Adrenal gland (tissue), 19 donors: ENCODE results near the gene MEI4. TPM values are rescaled to one million over a fixed set of nuclear protein-coding genes. Genes with fewer than 3 reads are reported as not detected.

Experiments used
- DNase-seq, 7 donors: peaks; one replicate each; pipeline ENCODE4 v3.0.0-alpha.2; 2019 to 2020
- H3K27ac ChIP-seq, 5 donors: fragments of 200-600 bp; sonication (generic) in 4 of 5; 1 replicate in 3 of 5; 2 replicates in 2 of 5; pipeline versions ENCODE4 v1.5.1 to v1.8.0; 2016 to 2020; ENCODE audit warnings: mild to moderate bottlenecking in 1 of 5
- H3K27me3 ChIP-seq: fragments of 200-600 bp; 2 replicates; pipeline ENCODE4 v1.8.0; 2021
- H3K36me3 ChIP-seq, 2 donors: fragments of 200-600 bp; replicated peaks in 1 of 2; 1 replicate in 1 of 2; 2 replicates in 1 of 2; pipeline versions ENCODE4 v1.5.1 to v1.8.0; 2018 to 2022
- H3K4me1 ChIP-seq, 2 donors: fragments of 200-600 bp; replicated peaks in 1 of 2; 1 replicate in 1 of 2; 2 replicates in 1 of 2; pipeline versions ENCODE4 v1.5.1 to v1.8.0; 2018 to 2021
- H3K4me3 ChIP-seq, 4 donors: fragments of 200-600 bp; sonication (generic) in 3 of 4; one replicate each; pipeline ENCODE4 v1.5.1; 2016 to 2018
- H3K9me3 ChIP-seq, 3 donors: fragments of 200-600 bp; sonication (generic) in 1 of 3; replicated peaks in 1 of 3; 1 replicate in 2 of 3; 2 replicates in 1 of 3; pipeline versions ENCODE4 v1.5.1 to v1.8.0; 2016 to 2021
- POLR2A ChIP-seq, 2 donors: fragments of 450-650 bp; IDR thresholded peaks; one replicate each; pipeline ENCODE4 v1.6.1; 2017; ENCODE audit warnings: antibody characterized with exemption in 2 of 2, mild to moderate bottlenecking in 2 of 2, moderate library complexity in 1 of 2
- WGBS, 4 donors: extraction: QIAGEN DNeasy Blood & Tissue Kit in 2 of 4; methylation state at CpG; one replicate each; pipeline versions ENCODE4 v1.1.5 to v1.1.7; 2013 to 2017; 5-methylcytosine and 5-hydroxymethylcytosine counted together
- intact Hi-C, 2 donors: fragments of 100-400 bp; cut with DNase I; formaldehyde crosslinking; loops; one replicate each; pipeline versions ENCODE4 v1.14.1 to v1.15.0; 2022 to 2023
- long read RNA-seq, 10 donors: library from polyadenylated mRNA in 3 of 10; unstranded in 2 of 10; stranded (forward) in 1 of 10; transcript quantifications; one replicate each; pipeline ENCODE4 v2.0.0 and lab custom pipeline, GENCODE V29; 2021 to 2026
- polyA plus RNA-seq, 3 donors: library from polyadenylated mRNA; stranded (reverse); fragments of 200-250 nt in 2 of 3; fragments of 350-450 nt in 1 of 3; fragmentation: Illumina TruSeq in 1 of 3; extraction: RNeasy Lipid Tissue Mini Kit (QIAGEN cat#74804) in 1 of 3; gene quantifications; one replicate each; pipeline ENCODE4 v1.2.3, GENCODE V29; 2013 to 2014
- total RNA-seq, 9 donors: library from RNA; depleted of rRNA in 4 of 9; stranded (reverse); fragments of >200 nt in 4 of 9; fragments of 120-200 nt in 1 of 9; fragmentation: NEBNext Ultra II Directional in 1 of 9; extraction: Animal tissue kit (Norgen Biotek cat#: 25700) in 1 of 9; gene quantifications; one replicate each; pipeline versions ENCODE4 v1.1.0 to v1.2.4, GENCODE V29; 2013 to 2023
- TF ChIP-seq, protein P1 (sequence below), 6 experiments: fragments of 450-650 bp in 4 of 6; fragments of 200-600 bp in 2 of 6; sonication (generic) in 1 of 6; IDR thresholded peaks; 1 replicate in 5 of 6; 2 replicates in 1 of 6; pipeline versions ENCODE4 v1.5.1 to v1.8.0; 2016 to 2021; ENCODE audit warnings: antibody characterized with exemption in 6 of 6, mild to moderate bottlenecking in 2 of 6, moderate library complexity in 1 of 6
- donor health status: healthy with polysubstance abuse.
- donor health status: Bipolar disorder and iron deficiency.
- donor health status: DM: yes; HTN: yes; CAD: no.
- donor health status: DM: no; HTN: no; CAD: no.
- donor health status: DM: no; HTN: no; CAD: no.
- donor health status: DM: yes; HTN: yes; CAD: no.

The MEI4 gene, protein sequence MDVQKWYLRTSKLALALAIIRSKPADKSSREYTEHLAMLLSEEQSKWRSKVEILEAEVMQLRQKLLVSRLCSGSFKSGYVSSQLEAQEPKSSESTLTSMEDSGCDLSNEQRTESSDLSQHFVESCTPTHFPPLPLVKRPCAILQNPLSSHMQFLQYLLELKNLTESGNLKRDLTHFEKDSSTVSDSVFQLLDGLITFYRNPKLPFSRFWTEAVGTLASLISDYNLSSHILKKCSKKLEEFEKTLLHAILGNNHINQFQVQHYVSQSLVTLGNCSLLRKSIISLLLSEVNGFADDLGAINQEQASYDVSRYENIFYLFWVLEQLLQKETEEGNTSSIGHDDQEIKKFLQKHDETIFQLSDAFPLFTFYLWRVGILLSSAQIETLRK
- total RNA-seq (1 to 10 TPM in 2 of 9 donors, under 1 TPM in 7; 0.24 to 2.8 (median 0.67) TPM), polyA plus RNA-seq (1 to 10 TPM in 1 of 3 donors, under 1 TPM in 2; 0.16 to 1.6 (median 0.17) TPM)
- long read RNA-seq, donor 1, full-length matches to known transcripts, result 1 of 1 reads
- long read RNA-seq, donor 1, partial matches to known transcripts, result 0 of 1 reads
- long read RNA-seq, donor 1, other reads (novel, unspliced or antisense), result 0 of 1 reads
- long read RNA-seq, donor 2, result 0 reads
- long read RNA-seq, donor 3, full-length matches to known transcripts, result 1 of 1 reads
- long read RNA-seq, donor 3, partial matches to known transcripts, result 0 of 1 reads
- long read RNA-seq, donor 3, other reads (novel, unspliced or antisense), result 0 of 1 reads
- long read RNA-seq, donor 4, result 0 reads
- long read RNA-seq, donor 5, result 0 reads
- long read RNA-seq, donor 6, result 0 reads
- long read RNA-seq, donor 7, result 0 reads
- long read RNA-seq, donor 8, full-length matches to known transcripts, result 3 of 3 reads
- long read RNA-seq, donor 8, partial matches to known transcripts, result 0 of 3 reads
- long read RNA-seq, donor 8, other reads (novel, unspliced or antisense), result 0 of 3 reads
- long read RNA-seq, donor 9, result 0 reads
- long read RNA-seq, donor 10, result 0 reads

DNA sequence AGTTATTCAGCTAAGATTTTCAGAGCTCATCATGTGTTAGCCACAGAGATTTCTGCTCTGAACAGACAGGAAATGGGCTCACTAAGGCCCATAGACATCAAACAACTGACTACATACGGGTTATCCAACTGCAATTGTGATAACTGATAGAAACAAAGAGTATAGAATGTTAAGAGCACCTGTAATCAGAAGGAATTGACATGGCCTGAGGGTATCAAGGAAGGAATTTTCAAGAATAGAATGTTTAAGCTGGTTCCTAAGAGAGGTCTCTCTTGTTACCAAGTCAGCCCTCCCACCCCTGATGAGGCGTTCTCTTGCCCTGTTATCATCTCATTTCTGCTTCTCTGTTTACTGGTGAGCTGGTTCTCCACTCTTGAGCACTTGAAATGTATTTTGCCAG is at the start of gene MEI4:
Gene MEI4, plus strand, starts transcription at position 301 of the 400 bp plus-strand sequence. CDS start 37,633 bp downstream, outside the sequence.
- TF ChIP-seq POLR2A (IDR thresholded peaks at IDR 0.05), result no peak
- TF ChIP-seq, protein P1, sequence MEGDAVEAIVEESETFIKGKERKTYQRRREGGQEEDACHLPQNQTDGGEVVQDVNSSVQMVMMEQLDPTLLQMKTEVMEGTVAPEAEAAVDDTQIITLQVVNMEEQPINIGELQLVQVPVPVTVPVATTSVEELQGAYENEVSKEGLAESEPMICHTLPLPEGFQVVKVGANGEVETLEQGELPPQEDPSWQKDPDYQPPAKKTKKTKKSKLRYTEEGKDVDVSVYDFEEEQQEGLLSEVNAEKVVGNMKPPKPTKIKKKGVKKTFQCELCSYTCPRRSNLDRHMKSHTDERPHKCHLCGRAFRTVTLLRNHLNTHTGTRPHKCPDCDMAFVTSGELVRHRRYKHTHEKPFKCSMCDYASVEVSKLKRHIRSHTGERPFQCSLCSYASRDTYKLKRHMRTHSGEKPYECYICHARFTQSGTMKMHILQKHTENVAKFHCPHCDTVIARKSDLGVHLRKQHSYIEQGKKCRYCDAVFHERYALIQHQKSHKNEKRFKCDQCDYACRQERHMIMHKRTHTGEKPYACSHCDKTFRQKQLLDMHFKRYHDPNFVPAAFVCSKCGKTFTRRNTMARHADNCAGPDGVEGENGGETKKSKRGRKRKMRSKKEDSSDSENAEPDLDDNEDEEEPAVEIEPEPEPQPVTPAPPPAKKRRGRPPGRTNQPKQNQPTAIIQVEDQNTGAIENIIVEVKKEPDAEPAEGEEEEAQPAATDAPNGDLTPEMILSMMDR (IDR thresholded peaks at IDR 0.05), result no peak
- H3K4me1 ChIP-seq, result peaks cover 0 to 7% of the 10 kb centered on the region in 2 donors
- 84 to 88% (median 86%) methylated on average over 2 of the region's 2 CpGs for WGBS, 4 donors

DNA sequence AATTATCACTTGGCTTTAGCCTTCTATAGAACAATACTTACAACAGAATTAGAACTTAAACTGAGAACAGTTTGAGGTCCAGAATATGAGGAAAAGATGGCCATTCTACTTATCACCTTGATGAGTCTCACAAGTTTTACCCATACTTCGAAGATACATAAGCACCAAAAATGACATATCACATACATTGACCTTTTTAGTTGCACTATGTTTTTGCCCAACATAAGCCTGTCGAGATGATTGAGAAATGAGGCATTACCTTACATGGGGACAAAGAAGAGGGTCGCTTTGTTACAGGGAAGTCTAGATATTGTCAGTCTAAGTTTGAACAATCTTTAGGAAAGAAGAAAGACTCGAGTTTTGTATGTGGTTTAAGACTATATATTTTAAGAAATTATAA is 48.4 kb upstream of the MEI4 start:
- H3K36me3 ChIP-seq, result no peaks in the 10 kb centered on the region
- no peak for DNase-seq
- H3K4me3 ChIP-seq, result no peak overlapping the region
- 47 to 55% (median 53%) methylated on average over 4 of the region's 4 CpGs for WGBS, 4 donors
- H3K27ac ChIP-seq, result no peak overlapping the region
- no peaks in the 10 kb centered on the region for H3K4me1 ChIP-seq
- TF ChIP-seq, protein P1 (IDR thresholded peaks at IDR 0.05), result no peak
- no peak for TF ChIP-seq POLR2A (IDR thresholded peaks at IDR 0.05)
- intact Hi-C loops, result no loop called here
- no peaks in the 10 kb centered on the region for H3K27me3 ChIP-seq
- no peaks in the 10 kb centered on the region for H3K9me3 ChIP-seq

More for the DNA sequence above, at the start of gene MEI4:
- no peaks in the 10 kb centered on the region for H3K27me3 ChIP-seq
- H3K36me3 ChIP-seq, result no peaks in the 10 kb centered on the region
- H3K27ac ChIP-seq, result no peak within 1 kb of the TSS
- H3K4me3 ChIP-seq, result no peak within 1 kb of the TSS
- intact Hi-C loops, result no loop called here
- DNase-seq, result no peak
- no peaks in the 10 kb centered on the region for H3K9me3 ChIP-seq

DNA sequence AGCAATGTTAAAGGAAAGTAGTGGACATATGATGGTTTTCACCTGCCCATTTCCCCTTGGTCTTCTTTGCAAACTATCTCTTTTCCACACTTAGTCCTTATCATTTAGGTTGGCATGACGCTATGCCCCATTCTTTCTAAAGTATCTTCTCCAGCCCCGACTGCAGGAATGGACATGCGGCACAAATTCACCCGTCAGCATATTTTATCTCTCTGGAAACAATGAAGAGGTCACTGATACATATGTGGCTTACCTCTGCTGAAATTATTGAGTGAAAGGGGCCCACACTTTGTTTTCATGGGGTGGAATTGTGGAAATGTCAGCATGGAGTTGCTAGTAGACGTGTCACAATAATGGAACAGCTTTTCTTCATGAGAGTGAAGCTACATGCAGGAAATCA is 45.8 kb upstream of the MEI4 start:
- H3K27ac ChIP-seq, result no peak overlapping the region
- WGBS, 4 donors, result 76 to 82% (median 79%) methylated on average over 5 of the region's 5 CpGs
- H3K9me3 ChIP-seq, result no peaks in the 10 kb centered on the region
- no peaks in the 10 kb centered on the region for H3K36me3 ChIP-seq
- no peaks in the 10 kb centered on the region for H3K27me3 ChIP-seq
- intact Hi-C loops, result no loop called here
- TF ChIP-seq POLR2A (IDR thresholded peaks at IDR 0.05), result no peak
- TF ChIP-seq, protein P1 (IDR thresholded peaks at IDR 0.05), result no peak
- H3K4me3 ChIP-seq, result no peak overlapping the region
- H3K4me1 ChIP-seq, result no peaks in the 10 kb centered on the region
- DNase-seq, result no peak

DNA sequence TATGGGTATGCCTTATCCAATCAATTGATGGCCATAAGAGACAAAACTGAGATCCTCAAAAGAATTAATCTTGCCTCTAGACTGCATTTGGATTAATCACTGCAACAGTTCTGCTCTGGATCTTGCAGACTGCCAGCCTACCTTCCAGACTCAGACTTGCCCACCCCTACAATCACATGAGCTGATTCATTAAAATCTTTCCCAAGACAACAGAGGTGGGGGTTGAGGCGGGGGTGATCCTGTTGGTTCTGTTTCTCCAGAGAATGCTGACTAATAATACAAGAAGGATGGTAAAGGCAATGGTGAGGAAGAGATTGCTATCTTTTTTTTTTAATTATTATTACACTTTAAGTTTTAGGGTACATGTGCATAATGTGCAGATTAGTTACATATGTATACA is 43.7 kb upstream of the MEI4 start:
- Histone ChIP-seq H3K27me3 (no peaks in the 10 kb centered on the region), H3K4me1 (no peaks in the 10 kb centered on the region), H3K27ac (no peak overlapping the region), H3K4me3 (no peak overlapping the region), H3K9me3 (no peaks in the 10 kb centered on the region), H3K36me3 (no peaks in the 10 kb centered on the region)
- WGBS, 4 donors, result 57 to 93% (median 73%) methylated on average over 1 of the region's 1 CpG
- intact Hi-C loops, result no loop called here
- no peak for DNase-seq
- TF ChIP-seq, protein P1 (IDR thresholded peaks at IDR 0.05), result no peak
- no peak for TF ChIP-seq POLR2A (IDR thresholded peaks at IDR 0.05)
